Colonic mucosa (tissue), 4 donors: Measurements from ENCODE around the gene GDF7. TPM values are rescaled to one million over a fixed set of nuclear protein-coding genes. Genes with fewer than 3 reads are reported as not detected.

Experiments
- DNase-seq: peaks from one replicate; pipeline ENCODE4 v3.0.0-alpha.2; 2020
- H3K27ac ChIP-seq: fragments of 200-600 bp; one replicate; pipeline ENCODE4 v1.8.0; 2021
- H3K27me3 ChIP-seq: fragments of 200-600 bp; one replicate; pipeline ENCODE4 v1.8.0; 2021
- H3K36me3 ChIP-seq: fragments of 200-600 bp; one replicate; pipeline ENCODE4 v1.8.0; 2021
- H3K4me1 ChIP-seq: fragments of 200-600 bp; one replicate; pipeline ENCODE4 v1.8.0; 2021; ENCODE audit warnings: mild to moderate bottlenecking
- H3K4me3 ChIP-seq: fragments of 200-600 bp; one replicate; pipeline ENCODE4 v1.8.0; 2021
- H3K9ac ChIP-seq, 2 donors: one replicate each; pipeline ENCODE4 v1.7.0; 2013; ENCODE audit warnings: control low read depth in 2 of 2, low read depth in 2 of 2, low read length in 2 of 2
- H3K9me3 ChIP-seq: fragments of 200-600 bp; one replicate; pipeline ENCODE4 v1.8.0; 2021
- CTCF ChIP-seq: fragments of 200-600 bp; IDR thresholded peaks from one replicate; pipeline ENCODE4 v1.8.0; 2022; ENCODE audit warnings: antibody characterized with exemption, mild to moderate bottlenecking
- intact Hi-C: fragments of 100-400 bp; cut with DNase I; formaldehyde crosslinking; loops from one replicate; pipeline ENCODE4 v1.14.1; 2022
- total RNA-seq, 2 donors: library from RNA; stranded (reverse); fragmentation: NEBNext Ultra II Directional in 1 of 2; extraction: Animal tissue kit (Norgen Biotek cat#: 25700) in 1 of 2; gene quantifications; one replicate each; pipeline ENCODE4 v1.2.1, GENCODE V29; 2021
- donor health status: healthy.
- donor health status: DM: no; HTN: no; CAD: no.
- donor health status: DM: no; HTN: no; CAD: no.

Gene GDF7
- total RNA-seq, 2 donors from 2014 or later, result 0.05 to 0.11 TPM

- Histone ChIP-seq H3K9ac (no peak overlapping the region), H3K9me3 (no peaks in the 10 kb centered on the region), H3K27ac (no peak overlapping the region), H3K4me1 (no peaks in the 10 kb centered on the region), H3K27me3 (no peaks in the 10 kb centered on the region), H3K4me3 (no peak overlapping the region), H3K36me3 (no peaks in the 10 kb centered on the region)
- no peak for TF ChIP-seq CTCF
- intact Hi-C loops, result no loop called here
- DNase-seq, result no peak
Measured at GRCh38 chr2:20698916-20699613, 32.1 kb downstream of the GDF7 start.

GRCh38 chr2:20702563-20702962 lies 35.6 kb downstream of the GDF7 start:
- H3K27me3 ChIP-seq, result no peaks in the 10 kb centered on the region
- H3K9ac ChIP-seq, result no peak overlapping the region
- H3K4me1 ChIP-seq, result no peaks in the 10 kb centered on the region
- no peak for TF ChIP-seq CTCF
- H3K27ac ChIP-seq, result no peak overlapping the region
- intact Hi-C loops, result no loop called here
- H3K9me3 ChIP-seq, result no peaks in the 10 kb centered on the region
- H3K4me3 ChIP-seq, result no peak overlapping the region
- DNase-seq, result no peak
- no peaks in the 10 kb centered on the region for H3K36me3 ChIP-seq

- no peaks in the 10 kb centered on the region for H3K36me3 ChIP-seq
- no peak overlapping the region for H3K4me3 ChIP-seq
- TF ChIP-seq CTCF, result no peak
- no peak for DNase-seq
- H3K9ac ChIP-seq, result no peak overlapping the region
- no peak overlapping the region for H3K27ac ChIP-seq
- no peaks in the 10 kb centered on the region for H3K9me3 ChIP-seq
- H3K27me3 ChIP-seq, result no peaks in the 10 kb centered on the region
- no peaks in the 10 kb centered on the region for H3K4me1 ChIP-seq
- intact Hi-C loops, result no loop called here
Measured at GRCh38 chr2:20704886-20705285, 37.9 kb downstream of the GDF7 start.

GRCh38 chr2:20706217-20706616 lies 39.3 kb downstream of the GDF7 start:
- intact Hi-C loops, result no loop called here
- Histone ChIP-seq H3K9ac (no peak overlapping the region), H3K36me3 (no peaks in the 10 kb centered on the region), H3K4me3 (no peak overlapping the region), H3K4me1 (no peaks in the 10 kb centered on the region), H3K27me3 (no peaks in the 10 kb centered on the region), H3K27ac (no peak overlapping the region), H3K9me3 (no peaks in the 10 kb centered on the region)
- no peak for DNase-seq
- no peak for TF ChIP-seq CTCF

DNA sequence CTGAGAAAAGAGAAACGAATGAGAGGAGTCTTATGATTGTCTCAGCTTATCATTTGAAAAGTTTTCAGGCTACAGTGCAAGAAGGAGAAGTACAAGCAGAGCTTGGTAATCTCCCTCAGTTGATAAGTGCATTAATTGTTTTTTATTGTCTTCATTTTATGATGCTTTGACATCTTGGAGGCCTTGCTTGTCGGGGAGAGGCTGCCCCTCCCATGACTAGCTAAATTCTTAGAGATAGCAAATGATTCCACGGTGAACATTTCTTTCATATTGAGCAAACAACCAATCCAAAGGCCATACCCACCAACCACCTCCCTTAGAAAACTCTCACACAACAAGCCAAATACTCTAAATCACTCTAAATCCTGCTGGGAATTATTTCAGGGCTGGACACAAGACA lies 39.8 kb downstream of the GDF7 start:
- intact Hi-C loops, result no loop called here
- Histone ChIP-seq H3K4me1 (no peaks in the 10 kb centered on the region), H3K9ac (no peak overlapping the region), H3K9me3 (no peaks in the 10 kb centered on the region), H3K27ac (no peak overlapping the region), H3K36me3 (no peaks in the 10 kb centered on the region), H3K4me3 (no peak overlapping the region), H3K27me3 (no peaks in the 10 kb centered on the region)
- no peak for DNase-seq
- TF ChIP-seq CTCF, result no peak
